SK-N-SH treated with all-trans-retinoic acid at 6 μM for 48 hours (cell line): ENCODE data around the gene TFRC.

Experiments used
- ATAC-seq: fragments of 200-7000 bp; cut with Tn5 transposase; 3 replicates; pipeline ENCODE4 v1.9.1; 2020; ENCODE audit warnings: mild to moderate bottlenecking, moderate library complexity
- ARNTL ChIP-seq: fragments of 450-650 bp; formaldehyde crosslinking; IDR thresholded peaks from 2 replicates; pipeline ENCODE4 v1.5.0; 2020; ENCODE audit warnings: low read depth, mild to moderate bottlenecking, moderate library complexity, borderline replicate concordance
- BACH2 ChIP-seq: fragments of 250-450 bp; sonication (Bioruptor Pico); IDR thresholded peaks from 2 replicates; pipeline ENCODE4 v1.9.0; 2021; ENCODE audit warnings: mild to moderate bottlenecking, borderline replicate concordance
- CSDC2 ChIP-seq: fragments of 250-450 bp; sonication (Bioruptor Pico); IDR thresholded peaks from 2 replicates; pipeline ENCODE4 v1.5.0; 2020; ENCODE audit warnings: mild to moderate bottlenecking, moderate library complexity
- CSRNP3 ChIP-seq: fragments of 250-450 bp; sonication (Bioruptor Pico); IDR thresholded peaks from 2 replicates; pipeline ENCODE4 v1.5.1; 2021; ENCODE audit warnings: mild to moderate bottlenecking, moderate library complexity
- ESRRG ChIP-seq: fragments of 250-450 bp; sonication (Bioruptor Pico); IDR thresholded peaks from 2 replicates; pipeline ENCODE4 v1.6.1; 2021; ENCODE audit warnings: mild to moderate bottlenecking
- GLIS3 ChIP-seq: fragments of 250-450 bp; sonication (Bioruptor Pico); IDR thresholded peaks from 2 replicates; pipeline ENCODE4 v1.5.0; 2020; ENCODE audit warnings: mild to moderate bottlenecking, moderate library complexity
- ISL1 ChIP-seq: fragments of 250-450 bp; sonication (Bioruptor Pico); IDR thresholded peaks from 2 replicates; pipeline ENCODE4 v2.1.2; 2022; ENCODE audit warnings: mild to moderate bottlenecking, moderate library complexity
- OSR1 ChIP-seq: fragments of 250-450 bp; sonication (Bioruptor Pico); IDR thresholded peaks from 2 replicates; pipeline ENCODE4 v1.8.0; 2022; ENCODE audit warnings: moderate library complexity, mild to moderate bottlenecking, inconsistent platforms
- PATZ1 ChIP-seq: fragments of 250-450 bp; sonication (Bioruptor Pico); IDR thresholded peaks from 2 replicates; pipeline ENCODE4 v1.8.0; 2020; ENCODE audit warnings: mild to moderate bottlenecking, moderate library complexity, borderline replicate concordance
- PPARA ChIP-seq: fragments of 250-450 bp; sonication (Bioruptor Pico); IDR thresholded peaks from 2 replicates; pipeline ENCODE4 v1.5.0; 2020; ENCODE audit warnings: mild to moderate bottlenecking, borderline replicate concordance
- RARB ChIP-seq: fragments of 250-450 bp; sonication (Bioruptor Pico); IDR thresholded peaks from 2 replicates; pipeline ENCODE4 v1.8.0; 2021; ENCODE audit warnings: mild to moderate bottlenecking, moderate library complexity
- SNAI2 ChIP-seq: fragments of 250-450 bp; sonication (Bioruptor Pico); IDR thresholded peaks from 2 replicates; pipeline ENCODE4 v1.5.0; 2020; ENCODE audit warnings: mild to moderate bottlenecking, moderate library complexity
- TCF4 ChIP-seq: fragments of 250-450 bp; sonication (Bioruptor Pico); IDR thresholded peaks from 2 replicates; pipeline ENCODE4 v1.8.0; 2021; ENCODE audit warnings: mild to moderate bottlenecking, moderate library complexity, borderline replicate concordance
- TOX ChIP-seq: fragments of 250-450 bp; sonication (Bioruptor Pico); IDR thresholded peaks from 2 replicates; pipeline ENCODE4 v1.8.0; 2021; ENCODE audit warnings: mild to moderate bottlenecking, moderate library complexity, borderline replicate concordance
- ZC3H10 ChIP-seq: fragments of 250-450 bp; sonication (Bioruptor Pico); IDR thresholded peaks from 2 replicates; pipeline ENCODE4 v1.5.1; 2021; ENCODE audit warnings: mild to moderate bottlenecking, moderate library complexity
- ZFP3 ChIP-seq: fragments of 250-450 bp; sonication (Bioruptor Pico); IDR thresholded peaks from 2 replicates; pipeline ENCODE4 v1.5.0; 2020; ENCODE audit warnings: mild to moderate bottlenecking, moderate library complexity
- ZFP30 ChIP-seq: fragments of 450-650 bp; formaldehyde crosslinking; IDR thresholded peaks from 2 replicates; pipeline ENCODE4 v1.5.0; 2022; ENCODE audit warnings: mild to moderate bottlenecking, moderate library complexity
- ZNF565 ChIP-seq: fragments of 450-650 bp; formaldehyde crosslinking; conservative IDR thresholded peaks from 2 replicates; pipeline ENCODE4 v1.5.0; 2020; ENCODE audit warnings: low read depth, mild to moderate bottlenecking, moderate library complexity
- ZNF70 ChIP-seq: fragments of 450-650 bp; formaldehyde crosslinking; IDR thresholded peaks from 2 replicates; pipeline ENCODE4 v1.5.0; 2020; ENCODE audit warnings: mild to moderate bottlenecking, moderate library complexity
- ZNF8 ChIP-seq: fragments of 450-650 bp; formaldehyde crosslinking; IDR thresholded peaks from 2 replicates; pipeline ENCODE4 v1.5.0; 2020; ENCODE audit warnings: mild to moderate bottlenecking, moderate library complexity
- TF ChIP-seq, protein P1 (sequence below): fragments of 250-450 bp; sonication (Bioruptor Pico); IDR thresholded peaks from 2 replicates; pipeline ENCODE4 v1.5.1; 2020; ENCODE audit warnings: low read depth, mild to moderate bottlenecking, moderate library complexity
- TF ChIP-seq, protein P2 (sequence below): fragments of 250-450 bp; sonication (Bioruptor Pico); IDR thresholded peaks from 2 replicates; pipeline ENCODE4 v1.5.0; 2020; ENCODE audit warnings: mild to moderate bottlenecking, moderate library complexity

TFRC gene

GRCh38 chr3:196012481-196012880, 69.4 kb downstream of the TFRC start:
- TF ChIP-seq TOX (CRISPR knock-in tag) = no peak
- no peak for TF ChIP-seq ARNTL (CRISPR knock-in tag)
- no peak for TF ChIP-seq TCF4
- no peak for TF ChIP-seq GLIS3 (CRISPR knock-in tag)
- TF ChIP-seq OSR1 = no peak
- TF ChIP-seq CSDC2 (CRISPR knock-in tag) = no peak
- no peak for TF ChIP-seq CSRNP3 (CRISPR knock-in tag)
- no peak for TF ChIP-seq ZNF8 (CRISPR knock-in tag)
- no peak for TF ChIP-seq ISL1 (CRISPR knock-in tag)
- no peak for TF ChIP-seq ESRRG (CRISPR knock-in tag)
- no peak for TF ChIP-seq BACH2 (CRISPR knock-in tag)
- TF ChIP-seq PPARA = no peak
- no peak for TF ChIP-seq ZFP30 (CRISPR knock-in tag)
- peak; percentile 47 for ATAC-seq

DNA sequence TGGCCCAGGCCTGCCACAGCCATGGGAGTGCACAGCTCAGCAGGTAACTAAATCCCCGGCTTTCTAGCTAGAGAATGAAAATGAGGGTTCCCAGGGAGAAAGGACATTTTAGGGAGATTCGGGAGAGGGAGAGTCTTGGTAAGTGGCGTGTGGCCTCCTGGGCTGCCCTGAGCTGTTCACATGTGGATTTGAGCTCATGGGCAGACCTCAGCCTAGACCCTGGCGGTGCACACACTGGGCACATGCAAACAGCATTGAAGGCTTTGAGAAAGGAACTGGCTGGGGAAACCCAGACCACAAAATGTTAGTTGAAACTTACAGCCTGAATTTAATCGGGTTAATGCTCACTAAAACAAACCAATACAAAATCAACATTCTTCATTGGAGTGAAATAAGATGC, 72.4 kb downstream of the TFRC start:
- TF ChIP-seq ZC3H10 (CRISPR knock-in tag) (no peak), CSDC2 (CRISPR knock-in tag) (no peak), ISL1 (CRISPR knock-in tag) (no peak), GLIS3 (CRISPR knock-in tag) (no peak), ZNF8 (CRISPR knock-in tag) (no peak), CSRNP3 (CRISPR knock-in tag) (no peak), ARNTL (CRISPR knock-in tag) (no peak), TOX (CRISPR knock-in tag) (no peak), PPARA (no peak), ZFP3 (CRISPR knock-in tag) (no peak), ZNF70 (no peak), TCF4 (no peak), ZNF565 (CRISPR knock-in tag) (no peak), SNAI2 (CRISPR knock-in tag) (no peak), OSR1 (no peak), RARB (CRISPR knock-in tag) (no peak)
- TF ChIP-seq, protein P1, sequence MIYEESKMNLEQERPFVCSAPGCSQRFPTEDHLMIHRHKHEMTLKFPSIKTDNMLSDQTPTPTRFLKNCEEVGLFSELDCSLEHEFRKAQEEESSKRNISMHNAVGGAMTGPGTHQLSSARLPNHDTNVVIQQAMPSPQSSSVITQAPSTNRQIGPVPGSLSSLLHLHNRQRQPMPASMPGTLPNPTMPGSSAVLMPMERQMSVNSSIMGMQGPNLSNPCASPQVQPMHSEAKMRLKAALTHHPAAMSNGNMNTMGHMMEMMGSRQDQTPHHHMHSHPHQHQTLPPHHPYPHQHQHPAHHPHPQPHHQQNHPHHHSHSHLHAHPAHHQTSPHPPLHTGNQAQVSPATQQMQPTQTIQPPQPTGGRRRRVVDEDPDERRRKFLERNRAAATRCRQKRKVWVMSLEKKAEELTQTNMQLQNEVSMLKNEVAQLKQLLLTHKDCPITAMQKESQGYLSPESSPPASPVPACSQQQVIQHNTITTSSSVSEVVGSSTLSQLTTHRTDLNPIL (CRISPR knock-in tag) = no peak
- TF ChIP-seq, protein P2, sequence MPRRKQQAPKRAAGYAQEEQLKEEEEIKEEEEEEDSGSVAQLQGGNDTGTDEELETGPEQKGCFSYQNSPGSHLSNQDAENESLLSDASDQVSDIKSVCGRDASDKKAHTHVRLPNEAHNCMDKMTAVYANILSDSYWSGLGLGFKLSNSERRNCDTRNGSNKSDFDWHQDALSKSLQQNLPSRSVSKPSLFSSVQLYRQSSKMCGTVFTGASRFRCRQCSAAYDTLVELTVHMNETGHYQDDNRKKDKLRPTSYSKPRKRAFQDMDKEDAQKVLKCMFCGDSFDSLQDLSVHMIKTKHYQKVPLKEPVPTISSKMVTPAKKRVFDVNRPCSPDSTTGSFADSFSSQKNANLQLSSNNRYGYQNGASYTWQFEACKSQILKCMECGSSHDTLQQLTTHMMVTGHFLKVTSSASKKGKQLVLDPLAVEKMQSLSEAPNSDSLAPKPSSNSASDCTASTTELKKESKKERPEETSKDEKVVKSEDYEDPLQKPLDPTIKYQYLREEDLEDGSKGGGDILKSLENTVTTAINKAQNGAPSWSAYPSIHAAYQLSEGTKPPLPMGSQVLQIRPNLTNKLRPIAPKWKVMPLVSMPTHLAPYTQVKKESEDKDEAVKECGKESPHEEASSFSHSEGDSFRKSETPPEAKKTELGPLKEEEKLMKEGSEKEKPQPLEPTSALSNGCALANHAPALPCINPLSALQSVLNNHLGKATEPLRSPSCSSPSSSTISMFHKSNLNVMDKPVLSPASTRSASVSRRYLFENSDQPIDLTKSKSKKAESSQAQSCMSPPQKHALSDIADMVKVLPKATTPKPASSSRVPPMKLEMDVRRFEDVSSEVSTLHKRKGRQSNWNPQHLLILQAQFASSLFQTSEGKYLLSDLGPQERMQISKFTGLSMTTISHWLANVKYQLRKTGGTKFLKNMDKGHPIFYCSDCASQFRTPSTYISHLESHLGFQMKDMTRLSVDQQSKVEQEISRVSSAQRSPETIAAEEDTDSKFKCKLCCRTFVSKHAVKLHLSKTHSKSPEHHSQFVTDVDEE (CRISPR knock-in tag) = no peak
- ATAC-seq = no peak

DNA sequence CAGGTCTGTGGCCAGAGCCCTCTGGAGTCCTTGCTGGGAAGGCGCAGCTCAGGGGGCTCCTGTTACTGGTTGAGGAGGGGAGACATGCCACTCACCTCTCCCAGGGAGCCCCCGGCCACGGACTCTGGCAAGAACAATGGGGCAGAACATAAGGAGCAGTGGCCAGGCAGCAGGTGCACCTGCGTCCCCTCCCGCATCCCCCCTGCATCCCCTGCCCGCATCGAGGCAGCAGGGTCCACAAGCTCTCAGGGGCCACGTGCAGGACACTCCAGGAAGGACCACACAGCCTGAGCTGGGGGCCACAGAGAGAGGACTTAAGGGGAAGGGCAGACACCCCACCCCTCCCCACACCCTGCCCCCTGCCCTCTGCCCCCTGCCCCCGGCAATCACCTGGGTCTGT, 73.0 kb downstream of the TFRC start:
- ATAC-seq = no peak
- TF ChIP-seq OSR1 (no peak), ZNF565 (CRISPR knock-in tag) (no peak), ZC3H10 (CRISPR knock-in tag) (no peak), ZFP30 (CRISPR knock-in tag) (no peak), PPARA (no peak)

- no peak for ATAC-seq
- TF ChIP-seq ZFP3 (CRISPR knock-in tag) (no peak), PPARA (no peak), RARB (CRISPR knock-in tag) (no peak), PATZ1 (no peak), ARNTL (CRISPR knock-in tag) (no peak), OSR1 (no peak), SNAI2 (CRISPR knock-in tag) (no peak), ZC3H10 (CRISPR knock-in tag) (no peak), TCF4 (no peak), ZNF8 (CRISPR knock-in tag) (no peak), TOX (CRISPR knock-in tag) (no peak)
- TF ChIP-seq, protein P1 (CRISPR knock-in tag) = no peak
- TF ChIP-seq, protein P2 (CRISPR knock-in tag) = no peak
Measured at GRCh38 chr3:196008387-196008786, 73.5 kb downstream of the TFRC start.
